NCI-H2107 treated with DMSO at 0.1 percent for 48 hours (cell line): ENCODE measurements around the gene SAMD3.
"Not testable (repeated sequence)": the region's sequence is repeated elsewhere in the genome, so short reads cannot be mapped to it uniquely, and the experiment has no call there.

Experiments used
- DNase-seq: peaks from one replicate; lab custom pipeline; 2025; ENCODE audit not compliant: unreplicated experiment; lab: John Stamatoyannopoulos, UW

Gene SAMD3

DNA sequence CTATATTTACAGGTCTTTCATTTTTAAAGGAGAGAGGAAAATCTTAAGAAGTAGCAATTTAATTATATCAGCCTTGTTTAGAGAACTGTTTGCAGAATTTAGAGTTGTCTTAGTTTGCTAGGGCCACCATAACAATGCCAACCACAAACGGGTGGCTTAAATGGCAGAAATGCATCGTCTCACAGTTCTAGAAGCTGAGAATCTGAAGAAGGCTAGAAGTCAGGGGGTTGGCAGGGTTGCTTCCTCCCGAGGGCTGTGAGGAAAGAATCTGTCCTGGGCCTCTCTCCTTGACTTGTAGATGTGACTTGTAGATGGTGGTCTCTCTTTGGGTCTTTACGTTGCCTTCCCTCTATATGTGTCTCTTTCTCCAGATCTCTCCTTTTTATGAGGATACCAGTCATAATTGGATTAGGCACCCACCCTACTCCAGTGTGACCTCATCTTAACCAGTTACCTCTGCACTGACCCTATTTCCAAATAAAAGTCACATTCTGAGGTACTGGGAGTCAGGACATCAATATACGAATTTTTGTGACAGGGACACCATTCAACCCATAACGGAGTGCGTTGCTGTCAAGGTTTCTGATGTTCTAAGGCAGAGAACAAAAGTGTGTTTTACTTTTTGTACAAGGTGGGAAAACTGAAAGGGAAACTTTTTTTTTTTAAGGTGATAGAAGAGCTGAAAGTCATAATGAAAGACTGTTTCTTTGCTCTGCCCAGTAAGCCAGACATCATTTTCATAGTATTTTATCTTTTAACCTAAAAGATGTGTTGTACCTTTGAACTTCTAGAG, 84.4 kb downstream of the SAMD3 start:
- no peak for DNase-seq

DNA sequence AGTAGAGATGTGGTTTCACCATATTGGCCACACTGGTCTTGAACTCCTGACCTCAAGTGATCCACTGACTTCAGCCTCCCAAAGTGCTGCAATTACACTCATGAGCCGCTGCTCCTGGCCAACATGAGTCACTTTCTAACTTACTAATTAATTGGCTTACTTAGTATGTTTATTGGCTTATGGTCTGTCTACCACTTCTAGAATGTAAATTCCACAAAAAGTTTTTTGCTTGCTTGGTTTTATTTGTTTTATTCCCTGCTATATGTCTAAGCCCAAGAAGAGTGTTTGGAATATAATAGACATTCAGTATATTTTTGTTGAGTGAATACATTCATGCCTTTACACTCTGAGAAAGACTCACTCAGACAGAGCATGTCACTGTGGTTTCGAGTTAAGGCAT, 86.0 kb downstream of the SAMD3 start:
- no peak for DNase-seq

DNA sequence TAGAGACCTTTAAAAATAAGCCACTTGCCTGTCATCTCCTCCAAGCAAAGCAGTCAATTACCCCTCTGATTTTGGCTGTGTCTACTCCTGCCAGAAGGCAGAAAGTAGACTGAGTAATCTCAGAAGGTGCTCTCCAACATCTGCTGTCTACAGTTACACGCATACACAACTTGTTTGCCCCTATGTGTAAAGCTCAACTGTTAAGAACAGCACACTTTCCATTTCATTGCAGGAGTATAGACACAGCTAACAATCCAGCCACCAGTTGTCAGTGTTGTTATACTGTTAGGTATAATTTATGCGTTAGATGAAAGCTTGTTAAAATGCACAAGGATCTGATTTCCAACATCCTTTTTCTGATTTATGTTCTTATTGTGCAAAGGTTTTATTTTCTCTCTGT, 88.2 kb downstream of the SAMD3 start:
- DNase-seq = no peak

DNA sequence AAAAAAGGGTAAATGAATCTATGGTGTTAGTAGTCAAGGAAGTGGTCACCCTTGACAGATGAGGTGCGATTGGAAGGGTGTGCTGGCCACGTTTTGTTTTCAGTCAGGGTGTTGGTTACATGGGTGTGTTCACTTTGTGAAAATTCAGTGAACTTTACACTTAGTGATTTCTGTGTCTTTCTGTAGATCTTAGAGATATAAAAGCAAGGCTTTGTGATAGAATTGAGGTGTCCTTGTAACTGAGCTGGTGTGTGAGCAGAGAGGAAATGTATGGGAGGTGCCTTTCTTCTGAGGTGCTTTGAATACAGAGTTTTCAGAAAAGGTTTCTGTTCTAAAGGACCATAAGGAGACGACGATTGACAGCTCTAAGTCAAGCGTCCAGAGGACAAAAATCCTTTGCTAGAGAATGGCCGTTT, 90.5 kb downstream of the SAMD3 start:
- DNase-seq = no peak

DNA sequence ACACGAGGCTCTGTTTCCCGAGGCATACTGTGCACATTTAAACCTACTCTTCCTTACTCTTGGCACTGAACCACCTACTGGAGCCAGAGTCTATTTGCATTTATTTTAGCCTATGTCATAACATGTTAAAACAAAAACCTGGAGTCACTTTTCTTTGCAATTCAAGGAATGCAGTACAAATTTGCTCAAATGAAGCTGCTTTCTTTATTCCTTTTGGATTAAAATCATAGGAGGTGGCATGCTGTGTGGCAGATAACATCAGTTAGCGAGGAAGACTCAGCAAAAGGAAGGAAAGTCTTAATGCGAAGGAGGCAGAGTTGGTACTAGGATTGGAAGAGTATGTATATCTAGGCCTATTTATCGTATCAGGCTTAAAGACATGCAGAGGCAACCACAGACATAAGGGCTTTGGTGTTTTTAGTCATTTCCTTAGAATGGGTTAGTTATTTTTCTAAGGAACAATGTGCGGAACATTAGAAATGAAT, 92.9 kb downstream of the SAMD3 start:
- no peak for DNase-seq

DNA sequence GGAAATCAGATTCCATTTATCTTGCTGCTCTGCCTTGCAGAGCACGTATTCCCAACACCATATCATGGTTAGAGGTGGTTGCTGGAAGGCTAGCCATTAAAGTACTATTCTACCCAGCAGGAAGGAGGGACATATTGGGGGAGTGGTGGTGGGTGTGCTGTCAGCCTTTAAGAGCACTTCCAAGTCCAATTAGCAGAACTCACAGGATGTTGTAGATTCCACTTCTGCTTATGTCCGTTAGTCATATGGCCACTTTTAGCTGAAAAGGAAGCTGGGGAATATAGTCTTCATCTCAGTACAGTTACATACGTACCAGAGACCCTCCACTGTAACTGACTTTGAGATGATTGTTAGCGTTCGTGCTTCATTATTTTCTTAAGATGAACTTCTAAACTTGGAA, 94.4 kb downstream of the SAMD3 start:
- no peak for DNase-seq

DNA sequence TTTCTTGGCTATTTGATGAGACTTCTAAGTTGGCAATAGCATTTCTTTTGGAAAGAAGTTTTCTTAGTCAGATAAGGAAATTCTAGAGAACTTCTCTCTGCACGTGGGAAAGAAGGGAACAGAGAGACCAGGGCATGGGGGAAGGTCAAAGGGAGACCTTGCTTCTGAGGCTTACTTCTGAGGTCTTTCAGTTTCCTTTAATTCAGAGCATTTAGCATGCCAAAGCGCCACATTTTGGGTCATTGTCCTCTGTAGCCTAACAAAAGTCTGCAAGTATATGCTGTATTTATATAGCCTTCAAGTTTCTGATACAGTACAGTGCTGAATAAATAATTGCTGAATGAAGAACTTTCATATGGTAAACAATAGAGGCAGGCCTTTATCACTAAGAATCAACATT, 95.6 kb downstream of the SAMD3 start:
- DNase-seq = no peak

DNA sequence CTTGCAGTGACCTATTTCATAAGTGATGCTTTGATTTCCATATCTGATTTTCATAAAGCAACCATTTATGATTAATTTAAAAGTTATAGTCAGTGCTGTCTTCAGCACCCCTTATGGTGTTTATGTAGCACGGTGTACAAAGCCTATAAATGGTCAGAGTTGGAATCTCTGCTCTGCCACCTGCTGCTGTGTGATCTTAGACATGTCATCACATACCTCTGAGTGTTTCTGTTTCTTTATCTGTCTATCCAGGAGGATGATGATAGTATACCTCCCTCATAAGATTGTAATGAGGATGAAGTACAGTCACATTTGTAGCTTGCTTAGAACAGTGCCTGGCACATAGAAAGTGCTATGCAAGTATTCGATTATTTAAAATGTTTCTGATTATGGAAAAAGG, 100.5 kb downstream of the SAMD3 start:
- no peak for DNase-seq

DNA sequence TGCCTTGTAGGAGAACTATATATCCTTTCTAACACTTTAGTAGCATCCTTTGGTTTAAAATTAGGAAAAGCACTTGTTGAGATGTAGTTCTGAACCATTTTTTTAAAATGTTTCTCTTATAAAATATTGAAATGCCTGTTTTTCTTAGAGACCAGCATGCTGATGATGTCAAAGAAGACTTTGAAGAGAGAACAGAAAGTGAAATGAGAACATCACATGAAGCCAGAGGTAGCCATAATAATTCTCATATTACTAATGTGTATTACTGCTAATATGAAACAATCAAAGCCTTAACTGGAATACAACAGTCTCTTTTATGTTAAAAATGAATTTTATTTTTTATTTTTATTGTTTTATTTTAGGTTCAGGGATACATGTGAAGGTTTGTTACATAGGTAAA, 102.0 kb downstream of the SAMD3 start:
- no peak for DNase-seq

DNA sequence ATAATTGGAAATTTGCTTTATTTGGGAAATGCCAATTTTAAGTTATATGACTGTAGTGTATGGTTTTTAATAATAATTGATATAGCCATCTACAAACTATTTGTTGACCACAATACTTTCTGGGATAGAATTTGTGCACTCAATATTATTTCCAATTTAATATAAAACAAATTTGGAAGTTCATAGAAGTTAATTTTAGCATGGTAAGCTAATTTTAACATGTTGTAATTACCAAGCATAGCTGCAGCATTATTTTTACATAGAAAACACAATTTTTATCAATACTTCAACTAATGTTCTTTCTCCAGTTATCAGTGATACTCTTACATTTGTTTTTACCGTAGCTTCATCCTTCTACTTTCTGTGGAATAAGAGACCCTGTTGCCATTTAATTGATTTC, 103.5 kb downstream of the SAMD3 start:
- DNase-seq = no peak

DNA sequence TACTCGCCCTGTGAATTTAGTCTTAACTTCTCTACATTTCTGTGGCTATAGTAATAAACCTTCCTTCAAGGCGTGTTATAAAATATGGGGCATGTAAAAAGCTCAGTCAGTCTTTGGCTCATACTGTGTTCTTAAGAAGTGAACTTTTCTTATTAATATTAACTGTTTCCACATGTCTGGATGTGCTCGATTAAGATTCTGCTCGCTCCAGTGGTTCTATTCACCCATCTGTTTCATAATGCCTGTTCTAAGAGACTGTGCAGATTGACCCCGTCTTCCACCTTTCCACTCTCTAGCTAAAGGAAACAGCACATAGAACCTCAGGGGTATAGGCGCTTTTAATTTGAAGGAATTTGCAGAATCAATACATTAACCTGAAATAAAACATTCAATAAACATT, 104.5 kb downstream of the SAMD3 start:
- no peak for DNase-seq

DNA sequence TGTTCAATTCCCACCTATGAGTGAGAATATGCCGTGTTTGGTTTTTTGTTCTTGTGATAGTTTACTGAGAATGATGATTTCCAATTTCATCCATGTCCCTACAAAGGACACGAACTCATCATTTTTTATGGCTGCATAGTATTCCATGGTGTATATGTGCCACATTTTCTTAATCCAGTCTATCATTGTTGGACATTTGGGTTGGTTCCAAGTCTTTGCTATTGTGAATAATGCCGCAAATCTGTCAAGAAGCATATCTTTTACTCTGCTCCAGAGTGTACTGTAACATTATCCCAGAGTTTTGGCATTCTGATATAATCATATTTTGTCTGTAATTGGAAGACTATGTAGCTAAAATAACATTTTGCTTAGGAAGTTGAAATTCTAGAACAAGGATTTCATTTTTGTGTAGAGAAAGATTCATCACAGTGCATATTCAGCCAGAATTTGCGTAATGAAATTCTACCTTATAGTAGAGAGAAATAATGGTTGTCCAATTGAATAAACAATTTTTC, 105.5 kb downstream of the SAMD3 start:
- DNase-seq = not testable (repeated sequence)

DNA sequence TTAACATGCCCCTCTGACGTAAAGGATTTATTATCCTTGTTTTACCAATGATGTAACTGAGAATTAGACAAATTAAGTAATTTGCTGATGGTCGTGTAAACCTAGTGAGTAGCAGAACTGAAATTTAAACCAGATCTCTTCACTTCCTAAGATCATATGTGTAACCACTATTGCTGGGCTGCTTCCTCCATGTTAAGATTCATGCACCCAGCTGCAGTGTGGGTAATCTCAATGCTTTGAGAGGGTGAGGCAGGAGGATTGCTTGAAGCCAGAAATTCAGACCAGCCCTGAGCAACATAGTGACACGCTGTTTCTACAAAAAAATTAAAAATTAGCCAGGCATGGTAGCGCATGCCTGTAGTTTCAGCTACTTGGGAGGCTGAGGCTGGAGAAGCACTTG, 106.5 kb downstream of the SAMD3 start:
- DNase-seq = no peak

DNA sequence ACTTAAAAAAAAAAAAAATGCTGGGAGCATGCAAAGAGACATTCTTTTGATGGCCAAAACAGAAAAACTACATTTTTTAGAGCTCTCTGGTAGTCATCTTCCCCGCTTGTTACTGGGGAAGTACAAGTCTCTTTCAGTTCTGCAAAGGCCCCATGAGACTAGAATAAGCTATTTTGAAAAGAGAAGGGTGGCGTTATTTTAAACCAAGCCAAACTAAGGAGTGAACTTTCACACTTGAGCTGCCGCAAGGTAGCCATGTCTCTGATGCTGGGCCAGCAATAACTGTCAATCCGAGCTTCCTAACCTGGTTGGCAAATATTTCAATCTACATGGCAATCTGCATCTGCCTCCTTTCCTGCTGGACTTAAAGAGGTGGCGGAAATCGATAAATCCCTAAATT, 107.7 kb downstream of the SAMD3 start:
- DNase-seq = no peak

DNA sequence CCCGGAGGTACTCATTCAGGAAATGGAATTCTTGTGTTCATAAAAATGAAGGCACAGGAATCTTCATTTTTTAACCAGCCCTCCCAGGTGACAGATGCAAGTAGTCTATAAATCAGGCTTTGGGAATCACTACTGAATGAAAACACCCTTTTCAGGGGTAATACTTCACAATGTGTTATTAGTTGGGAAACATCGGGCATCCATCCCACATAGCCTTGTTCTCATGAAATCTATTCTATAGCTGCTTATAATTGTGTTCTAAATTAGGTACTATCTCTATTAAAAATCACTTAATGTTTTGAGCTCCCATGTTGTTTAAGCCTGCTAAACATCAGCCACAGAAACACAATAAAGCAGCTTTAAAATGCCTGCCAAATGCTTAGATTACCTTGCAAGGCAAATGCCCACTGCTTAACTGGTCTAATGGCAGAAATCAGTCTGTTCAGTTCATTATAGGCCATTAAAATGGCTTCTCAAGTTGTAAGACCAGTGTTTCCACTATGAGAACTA, 109.5 kb downstream of the SAMD3 start:
- no peak for DNase-seq

DNA sequence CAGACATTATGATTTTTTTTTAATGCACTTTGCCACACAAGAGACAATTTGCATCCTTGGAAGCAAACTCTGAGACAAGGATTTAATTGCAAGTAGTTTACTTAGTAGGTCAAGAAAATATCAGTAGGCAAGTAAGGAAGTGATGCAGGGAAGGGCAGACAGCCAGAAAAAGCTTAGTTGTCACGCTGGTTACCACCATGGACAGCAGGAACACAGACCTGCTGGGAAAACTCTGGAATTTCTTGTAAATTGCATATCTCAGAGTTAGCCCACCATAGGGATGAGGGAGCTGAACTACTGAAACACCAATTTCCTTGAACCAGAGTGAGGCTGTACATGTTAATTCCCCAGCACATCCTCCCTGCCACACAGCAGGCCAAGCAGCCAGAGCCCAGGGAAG, 111.7 kb downstream of the SAMD3 start:
- no peak for DNase-seq

DNA sequence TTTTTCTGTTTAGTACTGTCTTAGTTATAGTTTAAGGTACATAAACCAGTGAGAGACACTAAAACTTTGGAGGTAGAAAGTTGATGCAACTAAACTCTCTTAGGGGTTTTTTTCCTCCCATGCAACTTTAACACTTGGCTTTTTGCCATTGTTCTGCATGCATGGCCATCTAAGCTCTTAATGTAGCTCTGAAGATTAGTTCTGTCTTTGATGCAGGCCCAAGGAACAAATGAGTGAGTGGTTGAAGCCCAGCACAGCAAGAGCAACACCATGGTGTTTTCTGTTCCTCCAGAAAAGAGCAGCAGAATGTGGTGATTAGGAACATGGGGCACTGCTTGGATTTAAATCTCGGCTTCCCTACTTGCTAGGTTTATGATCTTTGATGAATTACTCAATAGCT, 115.0 kb downstream of the SAMD3 start:
- no peak for DNase-seq

DNA sequence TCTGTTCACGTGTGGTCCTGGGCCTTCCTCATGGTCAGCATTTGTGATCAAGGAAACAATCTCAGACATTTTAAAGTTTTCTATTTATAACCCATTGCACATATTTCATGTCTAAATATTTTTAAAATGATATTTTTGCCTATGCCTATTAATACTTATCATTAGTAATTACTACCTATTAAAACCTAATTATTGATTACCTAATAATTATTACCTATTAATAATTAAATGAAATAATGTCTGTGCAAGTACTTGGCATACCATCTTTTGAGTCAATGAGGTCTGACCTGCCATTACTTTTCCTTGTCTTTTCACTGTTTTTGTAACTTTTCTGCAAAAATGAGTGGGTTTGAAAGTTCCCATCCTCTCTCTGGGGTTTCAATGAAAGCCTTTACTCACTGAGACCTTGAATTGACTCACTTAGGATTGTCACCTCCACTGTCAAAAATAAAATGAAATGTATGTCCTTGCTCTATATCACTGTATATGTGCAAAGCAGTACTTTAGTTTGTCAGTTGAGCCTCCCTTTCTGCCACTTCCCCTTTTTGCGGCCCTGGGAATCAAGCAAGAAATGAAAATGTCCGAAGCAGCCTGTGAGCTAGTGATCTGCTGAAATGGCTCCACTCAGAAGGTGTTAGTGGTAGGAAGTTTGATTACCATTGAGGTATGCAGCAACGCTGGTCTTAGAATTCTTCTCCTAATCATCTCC, 116.6 kb downstream of the SAMD3 start:
- DNase-seq = no peak

DNA sequence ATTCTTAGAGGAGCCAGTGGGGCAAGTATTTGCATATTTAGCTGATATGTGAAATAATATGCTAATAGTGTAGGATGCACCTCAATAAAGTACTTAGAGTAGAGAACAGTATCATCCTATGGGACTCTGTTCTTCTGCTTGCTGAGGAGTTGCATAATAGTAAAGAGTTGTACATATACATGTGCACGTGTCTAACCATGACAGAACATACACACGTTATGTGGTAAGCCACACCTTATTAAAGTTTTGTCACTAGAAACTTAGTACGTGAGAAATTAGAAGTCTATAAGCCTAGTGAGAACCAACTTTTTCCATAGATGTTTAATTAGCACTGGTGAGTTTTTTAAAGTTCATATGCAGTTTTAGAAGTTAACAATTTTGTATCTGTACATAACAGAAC, 123.6 kb downstream of the SAMD3 start:
- DNase-seq = no peak

DNA sequence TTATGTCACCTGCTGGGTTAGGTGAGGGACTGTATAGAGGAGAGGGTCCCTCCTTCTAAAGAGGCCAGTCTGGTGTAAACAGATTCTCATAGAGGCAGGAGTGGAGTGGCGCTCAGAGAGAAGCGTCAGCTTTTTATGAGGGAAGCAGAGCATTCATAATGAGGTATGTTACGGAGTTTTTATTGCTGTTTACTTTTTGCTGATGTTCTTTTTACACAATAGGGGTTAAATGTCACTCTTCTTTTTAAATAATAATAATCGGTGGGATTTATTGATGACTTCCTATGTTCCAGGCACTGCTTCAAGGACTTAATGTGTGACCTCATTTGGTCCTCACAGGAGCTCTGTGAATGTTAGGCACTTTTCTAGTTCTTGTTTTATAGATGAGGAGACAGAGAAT, 124.4 kb downstream of the SAMD3 start:
- no peak for DNase-seq
